Measurements from ENCODE around the gene DNASE1.

Gene DNASE1

GRCh38 chr16:3656491-3657468 lies 2.3 kb downstream of the DNASE1 start:
- no peak overlapping the region for H3K4me3 ChIP-seq (replicated peaks in 1 of 2; ENCODE audit: low read depth in 2 of 2, low read length in 2 of 2)
- TF ChIP-seq CTCF (IDR thresholded peaks at IDR 0.05; ENCODE audit: low read depth, low read length) = no peak
- DNase-seq (ENCODE audit: low read depth in 2 of 2) = no peak

GRCh38 chr16:3659251-3659650 lies 4.8 kb downstream of the DNASE1 start:
- peak in 1 of 2 donors; percentile 42 for DNase-seq (ENCODE audit: low read depth in 2 of 2)
- TF ChIP-seq CTCF (IDR thresholded peaks at IDR 0.05; ENCODE audit: low read depth, low read length) = no peak
- H3K4me3 ChIP-seq (replicated peaks in 1 of 2; ENCODE audit: low read depth in 2 of 2, low read length in 2 of 2) = no peak overlapping the region

GRCh38 chr16:3661311-3661710 lies 6.8 kb downstream of the DNASE1 start:
- H3K4me3 ChIP-seq (replicated peaks in 1 of 2; ENCODE audit: low read depth in 2 of 2, low read length in 2 of 2) = no peak overlapping the region
- no peak for DNase-seq (ENCODE audit: low read depth in 2 of 2)
- TF ChIP-seq CTCF (IDR thresholded peaks at IDR 0.05; ENCODE audit: low read depth, low read length) = no peak

GRCh38 chr16:3661922-3662321 lies 7.4 kb downstream of the DNASE1 start:
- no peak for DNase-seq (ENCODE audit: low read depth in 2 of 2)
- no peak overlapping the region for H3K4me3 ChIP-seq (replicated peaks in 1 of 2; ENCODE audit: low read depth in 2 of 2, low read length in 2 of 2)
- TF ChIP-seq CTCF (IDR thresholded peaks at IDR 0.05; ENCODE audit: low read depth, low read length) = no peak

- TF ChIP-seq CTCF (IDR thresholded peaks at IDR 0.05; ENCODE audit: low read depth, low read length) = no peak
- H3K4me3 ChIP-seq (replicated peaks in 1 of 2; ENCODE audit: low read depth in 2 of 2, low read length in 2 of 2) = no peak overlapping the region
- no peak for DNase-seq (ENCODE audit: low read depth in 2 of 2)
These were observed 8.1 kb downstream of the DNASE1 start for GRCh38 chr16:3662601-3663000.

- H3K4me3 ChIP-seq (replicated peaks in 1 of 2; ENCODE audit: low read depth in 2 of 2, low read length in 2 of 2) = no peak overlapping the region
- TF ChIP-seq CTCF (IDR thresholded peaks at IDR 0.05; ENCODE audit: low read depth, low read length) = no peak
These were observed 9.9 kb downstream of the DNASE1 start for GRCh38 chr16:3664187-3664896.

More at GRCh38 chr16:3664187-3664896, 9.9 kb downstream of the DNASE1 start:
- DNase-seq (ENCODE audit: low read depth in 2 of 2) = no peak

Data from cardiac fibroblast (primary cell).